Measurements from ENCODE around the gene TMEM167A. TPM values are rescaled to one million over a fixed set of nuclear protein-coding genes. Genes with fewer than 3 reads are reported as not detected.

Gene TMEM167A
- total RNA-seq, 2 donors from 2014 or later: 89.4 to 114 TPM

DNA sequence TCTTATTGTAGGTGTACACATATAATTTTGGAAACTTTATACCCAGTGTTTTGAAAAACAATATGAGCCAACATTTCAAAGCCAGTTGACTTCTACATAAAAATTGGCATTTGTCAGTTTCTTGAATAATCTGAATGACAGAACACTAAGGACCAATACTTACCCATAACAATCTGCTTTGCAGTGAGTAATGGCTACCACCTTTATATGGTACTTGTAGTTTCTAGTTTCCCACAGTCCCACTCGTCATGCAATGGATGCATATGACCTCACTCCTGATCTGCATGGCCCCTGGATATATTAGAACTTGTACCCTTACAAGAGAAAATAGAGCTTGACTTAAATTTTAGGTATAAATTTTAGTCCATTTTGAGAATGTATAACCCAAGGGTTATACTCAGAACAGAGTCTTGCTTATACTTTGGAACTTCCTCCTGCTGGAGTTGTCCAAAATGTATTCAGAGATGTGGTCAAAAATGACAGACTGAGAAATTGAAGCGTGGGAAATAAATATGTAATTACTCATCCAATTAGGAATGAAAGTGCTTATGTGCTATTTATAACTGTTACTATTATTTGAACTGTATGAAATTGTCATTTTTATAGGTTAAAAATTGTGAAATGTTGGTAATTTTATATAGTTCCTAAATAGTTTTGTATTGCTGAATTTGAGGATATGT, 19.6 kb upstream of the TMEM167A start:
- no peak overlapping the region for H3K27ac ChIP-seq
- no peaks in the 10 kb centered on the region for H3K27me3 ChIP-seq
- H3K9ac ChIP-seq (ENCODE audit: low read depth in 2 of 2, low read length in 2 of 2): no peak overlapping the region
- H3K4me3 ChIP-seq: no peak overlapping the region
- H3K4me1 ChIP-seq: no peaks in the 10 kb centered on the region
- no peaks in the 10 kb centered on the region for H3K36me3 ChIP-seq
- TF ChIP-seq, protein P1, sequence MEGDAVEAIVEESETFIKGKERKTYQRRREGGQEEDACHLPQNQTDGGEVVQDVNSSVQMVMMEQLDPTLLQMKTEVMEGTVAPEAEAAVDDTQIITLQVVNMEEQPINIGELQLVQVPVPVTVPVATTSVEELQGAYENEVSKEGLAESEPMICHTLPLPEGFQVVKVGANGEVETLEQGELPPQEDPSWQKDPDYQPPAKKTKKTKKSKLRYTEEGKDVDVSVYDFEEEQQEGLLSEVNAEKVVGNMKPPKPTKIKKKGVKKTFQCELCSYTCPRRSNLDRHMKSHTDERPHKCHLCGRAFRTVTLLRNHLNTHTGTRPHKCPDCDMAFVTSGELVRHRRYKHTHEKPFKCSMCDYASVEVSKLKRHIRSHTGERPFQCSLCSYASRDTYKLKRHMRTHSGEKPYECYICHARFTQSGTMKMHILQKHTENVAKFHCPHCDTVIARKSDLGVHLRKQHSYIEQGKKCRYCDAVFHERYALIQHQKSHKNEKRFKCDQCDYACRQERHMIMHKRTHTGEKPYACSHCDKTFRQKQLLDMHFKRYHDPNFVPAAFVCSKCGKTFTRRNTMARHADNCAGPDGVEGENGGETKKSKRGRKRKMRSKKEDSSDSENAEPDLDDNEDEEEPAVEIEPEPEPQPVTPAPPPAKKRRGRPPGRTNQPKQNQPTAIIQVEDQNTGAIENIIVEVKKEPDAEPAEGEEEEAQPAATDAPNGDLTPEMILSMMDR (IDR thresholded peaks at IDR 0.05): no peak
- DNase-seq: no peak
- intact Hi-C loops (cut with DNase I): no loop called here
- H3K9me3 ChIP-seq: no peaks in the 10 kb centered on the region

DNA sequence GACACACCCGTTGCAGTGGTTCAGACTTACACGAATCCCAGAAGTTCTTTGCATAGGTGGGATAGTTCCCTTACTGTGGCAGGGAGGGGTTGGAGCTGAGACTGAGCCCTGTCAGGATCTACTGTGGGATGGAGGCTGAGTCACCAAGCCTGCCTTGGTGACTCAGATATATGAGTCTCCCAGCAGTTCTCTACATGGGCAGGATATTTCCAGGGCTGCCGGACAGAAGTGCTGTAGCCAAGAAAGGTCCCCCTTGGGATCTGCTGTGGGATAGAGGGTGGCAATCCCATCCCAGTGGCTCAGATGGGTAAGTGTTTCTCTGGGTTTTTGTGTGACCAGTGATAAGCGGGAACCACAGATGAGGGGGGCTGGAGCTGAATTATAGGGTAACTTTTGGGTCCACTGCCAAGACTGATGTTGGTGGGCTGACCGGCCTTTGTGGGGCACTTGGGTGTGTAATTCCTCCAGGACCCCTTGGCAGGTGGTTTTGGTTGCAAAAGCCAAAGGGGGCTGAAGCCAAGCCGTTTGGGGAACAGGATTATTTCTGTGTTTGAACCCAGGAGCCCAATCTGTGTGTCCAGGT, 18.9 kb upstream of the TMEM167A start:
- Histone ChIP-seq H3K4me3 (no peak overlapping the region), H3K27ac (no peak overlapping the region), H3K27me3 (no peaks in the 10 kb centered on the region), H3K36me3 (no peaks in the 10 kb centered on the region), H3K9ac (ENCODE audit: low read depth in 2 of 2, low read length in 2 of 2) (no peak overlapping the region), H3K9me3 (no peaks in the 10 kb centered on the region), H3K4me1 (no peaks in the 10 kb centered on the region)
- TF ChIP-seq, protein P1 (IDR thresholded peaks at IDR 0.05): no peak
- no peak for DNase-seq
- intact Hi-C loops (cut with DNase I): no loop called here

DNA sequence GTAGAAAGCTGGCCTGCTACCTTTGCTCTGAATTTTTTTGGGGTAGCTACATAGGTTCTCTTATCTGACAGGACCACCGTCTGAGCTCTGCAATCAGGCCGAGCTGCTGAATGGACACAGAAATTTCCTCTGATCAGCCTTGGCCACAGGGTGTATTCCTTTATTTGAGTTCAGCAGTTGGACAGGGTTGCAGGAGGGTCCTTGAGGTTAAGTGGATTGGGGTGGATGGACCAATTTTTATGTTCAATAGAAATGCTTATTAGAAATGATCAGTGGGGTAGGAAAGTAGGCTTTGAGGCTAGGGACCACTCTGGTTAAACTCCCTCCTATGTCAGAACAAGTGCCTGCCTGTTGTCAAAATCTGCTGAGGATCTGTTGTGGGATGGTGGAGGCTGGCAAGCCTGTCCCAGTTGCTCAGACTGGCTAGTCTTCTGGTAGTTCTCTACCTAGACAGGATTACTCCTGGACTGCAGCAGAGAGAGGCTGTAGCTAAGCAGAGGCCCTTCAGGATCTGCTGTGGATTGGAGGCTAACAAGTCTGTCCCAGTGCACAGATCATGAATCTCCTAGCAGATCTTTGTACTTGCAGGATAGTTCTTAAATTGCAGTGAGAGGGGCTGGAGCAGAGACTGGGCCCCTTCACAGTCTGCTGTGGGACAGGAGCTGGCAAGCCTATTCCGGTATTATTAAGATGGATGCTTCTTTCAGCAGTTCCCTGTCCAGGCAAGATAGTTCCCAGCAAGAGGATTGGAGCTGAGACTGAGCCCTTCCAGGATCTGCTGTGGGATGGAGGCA, 18.2 kb upstream of the TMEM167A start:
- H3K4me1 ChIP-seq: no peaks in the 10 kb centered on the region
- H3K27me3 ChIP-seq: no peaks in the 10 kb centered on the region
- H3K4me3 ChIP-seq: no peak overlapping the region
- no peak for DNase-seq
- TF ChIP-seq, protein P1 (IDR thresholded peaks at IDR 0.05): no peak
- no peaks in the 10 kb centered on the region for H3K36me3 ChIP-seq
- intact Hi-C loops (cut with DNase I): no loop called here
- no peak overlapping the region for H3K9ac ChIP-seq (ENCODE audit: low read depth in 2 of 2, low read length in 2 of 2)
- no peaks in the 10 kb centered on the region for H3K9me3 ChIP-seq
- no peak overlapping the region for H3K27ac ChIP-seq

GRCh38 chr5:83093692-83094091, 16.5 kb upstream of the TMEM167A start:
- Histone ChIP-seq H3K9ac (ENCODE audit: low read depth in 2 of 2, low read length in 2 of 2) (no peak overlapping the region), H3K36me3 (no peaks in the 10 kb centered on the region), H3K4me3 (no peak overlapping the region), H3K27me3 (no peaks in the 10 kb centered on the region), H3K4me1 (no peaks in the 10 kb centered on the region), H3K27ac (no peak overlapping the region), H3K9me3 (no peaks in the 10 kb centered on the region)
- no peak for DNase-seq
- TF ChIP-seq, protein P1 (IDR thresholded peaks at IDR 0.05): no peak
- intact Hi-C loops (cut with DNase I): no loop called here

DNA sequence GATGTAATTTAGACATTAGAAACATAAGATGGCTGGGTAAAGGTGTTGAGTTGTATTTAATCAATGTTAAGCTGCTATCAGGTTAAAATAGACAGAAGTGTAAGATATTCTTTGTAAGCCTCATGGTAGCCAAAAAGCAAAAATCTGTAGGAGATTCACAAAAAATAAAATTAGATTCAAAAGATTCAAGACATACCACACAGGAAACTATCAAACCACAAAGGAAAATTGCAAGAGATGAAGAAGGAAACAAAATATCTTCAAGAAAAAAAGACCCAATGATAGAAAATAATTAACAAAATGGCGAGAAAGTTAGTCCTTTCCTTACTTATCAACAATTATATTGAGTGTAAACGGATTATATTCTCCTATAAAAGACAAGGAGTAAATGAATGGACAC, 15.4 kb upstream of the TMEM167A start:
- Histone ChIP-seq H3K4me1 (no peaks in the 10 kb centered on the region), H3K9me3 (no peaks in the 10 kb centered on the region), H3K36me3 (no peaks in the 10 kb centered on the region), H3K4me3 (no peak overlapping the region), H3K9ac (ENCODE audit: low read depth in 2 of 2, low read length in 2 of 2) (no peak overlapping the region), H3K27ac (no peak overlapping the region), H3K27me3 (no peaks in the 10 kb centered on the region)
- intact Hi-C loops (cut with DNase I): no loop called here
- TF ChIP-seq, protein P1 (IDR thresholded peaks at IDR 0.05): no peak
- no peak for DNase-seq
